Stimulated activated naive CD8-positive, alpha-beta T cell treated with anti-CD3 and anti-CD28 coated beads, Interleukin-15, Interleukin-2, amounts not matched to agents 100 U/mL and 50 U/mL, for 24 hours (primary cell): ENCODE results near the gene PDXP.

Experiments
- ATAC-seq: fragments of 150-1000 bp; cut with Tn5 transposase; one replicate; pipeline ENCODE4 v1.10.0; 2021
- DNase-seq: peaks from one replicate; pipeline ENCODE4 v3.0.0; 2021

The PDXP gene

GRCh38 chr22:37697538-37697835 lies 39.0 kb downstream of the PDXP start:
- ATAC-seq (no peak), DNase-seq (no peak)

DNA sequence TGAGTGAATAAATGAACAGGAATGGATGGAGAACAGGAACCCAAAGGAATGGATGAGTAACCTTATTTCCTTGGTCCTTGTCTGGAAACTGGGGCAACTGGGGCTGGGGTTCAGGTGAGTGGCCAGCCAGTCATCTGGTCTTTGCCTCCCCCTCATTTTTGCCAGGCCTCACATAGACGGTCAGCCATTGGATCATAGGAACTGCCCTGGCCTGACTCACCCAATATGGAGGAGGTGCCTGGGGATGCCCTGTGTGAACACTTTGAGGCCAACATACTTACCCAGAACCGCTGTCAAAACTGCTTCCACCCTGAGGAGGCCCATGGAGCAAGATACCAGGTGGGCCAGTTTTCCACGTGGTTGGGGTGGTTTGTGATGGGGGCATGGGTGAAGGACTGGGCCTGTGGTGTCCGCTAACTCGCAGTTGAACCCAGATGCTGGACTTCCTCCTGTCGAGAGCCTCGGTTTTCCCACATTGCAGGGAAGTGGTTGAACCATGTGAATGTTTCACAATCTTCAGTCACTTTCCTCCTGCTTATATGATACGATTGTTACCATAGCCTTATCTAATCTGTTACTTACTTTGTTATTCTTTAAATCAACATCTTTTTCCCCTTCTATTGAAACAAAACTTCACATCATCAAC lies 42.7 kb downstream of the PDXP start:
- ATAC-seq = no peak
- DNase-seq = no peak

DNA sequence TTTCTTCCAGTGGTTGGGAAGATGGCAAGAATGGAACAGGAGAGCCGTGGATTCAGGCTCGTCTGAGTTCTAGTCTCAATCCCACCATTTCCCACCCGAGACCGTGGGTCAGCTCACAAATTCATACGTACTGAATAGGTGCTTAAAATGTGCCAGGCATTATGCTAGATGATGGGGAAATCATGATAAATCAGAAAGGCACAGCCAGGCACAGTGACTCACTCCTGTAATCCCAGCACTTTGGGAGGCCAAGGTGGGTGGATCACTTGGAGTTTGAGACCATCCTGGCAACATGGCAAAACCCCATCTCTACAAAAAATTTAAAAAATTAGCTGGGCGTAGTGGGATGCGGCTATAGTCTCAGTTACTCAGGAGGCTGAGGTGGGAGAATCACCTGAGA lies 45.4 kb downstream of the PDXP start:
- ATAC-seq = no peak
- DNase-seq = no peak

GRCh38 chr22:37704645-37705044 lies 46.1 kb downstream of the PDXP start:
- no peak for DNase-seq
- no peak for ATAC-seq

GRCh38 chr22:37705205-37705604 lies 46.7 kb downstream of the PDXP start:
- no peak for DNase-seq
- no peak for ATAC-seq

DNA sequence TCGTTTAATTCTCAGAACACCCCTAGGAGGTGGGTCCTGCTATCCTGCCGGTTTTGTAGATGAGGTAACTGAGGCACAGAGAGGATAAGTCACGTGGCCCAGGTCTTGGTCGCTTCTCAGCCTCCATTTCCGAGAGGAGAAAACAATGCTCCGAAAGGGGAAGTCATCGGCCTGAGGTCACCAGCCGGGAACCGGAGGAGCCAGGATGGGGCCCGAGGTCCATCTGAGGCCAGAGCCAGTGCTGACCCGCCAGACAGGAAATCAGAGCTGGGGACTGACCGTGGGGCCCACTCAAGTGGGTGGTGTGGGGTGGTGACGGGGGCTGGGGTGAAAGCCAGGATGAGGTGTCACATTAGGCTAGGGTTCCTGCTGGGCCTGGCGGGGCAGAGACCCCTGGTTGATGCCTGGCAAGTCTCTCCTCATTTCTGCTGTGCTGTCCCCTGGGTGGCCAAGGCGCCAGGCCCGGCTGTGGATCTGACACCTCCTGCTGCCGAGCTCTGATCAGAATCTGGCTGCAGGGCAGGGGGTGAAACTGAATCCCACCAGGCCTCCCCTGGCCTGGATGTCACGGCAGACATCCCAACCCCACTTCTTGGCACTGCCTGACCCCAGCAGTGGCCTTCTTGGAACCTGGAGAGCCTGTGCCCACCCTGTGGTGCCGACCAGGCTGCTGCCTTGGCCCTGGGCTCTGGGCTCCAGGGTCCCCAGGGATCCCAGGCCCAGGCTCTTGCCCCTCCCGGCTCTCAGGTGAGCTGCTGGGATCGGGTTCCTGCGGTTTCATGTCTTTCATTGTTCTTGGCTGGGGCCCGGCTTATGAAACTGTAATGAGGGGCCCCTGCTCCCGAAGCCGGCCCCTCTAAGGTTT lies 50.3 kb downstream of the PDXP start:
- DNase-seq (no peak), ATAC-seq (no peak)

DNA sequence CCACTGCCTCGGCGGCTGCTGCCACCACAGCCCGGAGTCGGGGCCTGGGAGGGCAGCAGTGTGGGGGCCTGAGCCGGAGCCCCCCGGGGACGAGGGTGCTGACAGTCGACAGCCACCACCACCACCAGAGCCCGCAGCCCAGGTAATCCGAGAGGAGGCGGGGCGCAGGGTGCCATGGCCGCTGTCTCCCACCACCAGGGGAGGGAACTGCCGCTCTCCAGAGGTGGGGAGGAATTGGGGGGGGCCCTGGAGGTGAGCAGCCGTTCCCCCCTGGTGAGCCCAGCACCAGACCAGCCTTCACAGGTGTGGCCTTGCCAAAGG lies 50.9 kb downstream of the PDXP start:
- DNase-seq = no peak
- ATAC-seq = no peak

DNA sequence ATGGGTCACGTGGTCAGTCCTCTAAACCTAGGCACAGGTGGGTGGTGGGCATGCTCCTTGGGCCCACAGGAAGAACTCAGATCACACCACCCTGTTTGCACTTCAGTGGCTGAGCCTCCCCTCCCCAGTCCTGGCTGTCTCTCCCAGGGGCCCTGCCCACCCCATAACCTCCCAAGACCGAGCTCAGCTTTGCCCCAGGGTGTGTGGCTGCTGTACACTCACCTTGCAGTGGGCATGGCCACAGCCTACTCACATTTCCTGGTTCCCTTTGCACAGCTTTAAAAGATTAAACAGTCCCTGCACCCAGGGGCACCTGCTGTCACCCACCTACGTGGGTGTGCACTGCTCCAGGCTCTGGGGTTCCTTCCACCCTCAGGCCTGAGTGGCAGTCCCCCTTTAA lies 52.2 kb downstream of the PDXP start:
- no peak for DNase-seq
- ATAC-seq = no peak

GRCh38 chr22:37711490-37711889 lies 53.0 kb downstream of the PDXP start:
- DNase-seq (no peak), ATAC-seq (no peak)

GRCh38 chr22:37713761-37714160 lies 55.2 kb downstream of the PDXP start:
- DNase-seq (no peak), ATAC-seq (no peak)

- ATAC-seq (no peak), DNase-seq (no peak)
Observed at GRCh38 chr22:37714634-37715033, 56.1 kb downstream of the PDXP start.

DNA sequence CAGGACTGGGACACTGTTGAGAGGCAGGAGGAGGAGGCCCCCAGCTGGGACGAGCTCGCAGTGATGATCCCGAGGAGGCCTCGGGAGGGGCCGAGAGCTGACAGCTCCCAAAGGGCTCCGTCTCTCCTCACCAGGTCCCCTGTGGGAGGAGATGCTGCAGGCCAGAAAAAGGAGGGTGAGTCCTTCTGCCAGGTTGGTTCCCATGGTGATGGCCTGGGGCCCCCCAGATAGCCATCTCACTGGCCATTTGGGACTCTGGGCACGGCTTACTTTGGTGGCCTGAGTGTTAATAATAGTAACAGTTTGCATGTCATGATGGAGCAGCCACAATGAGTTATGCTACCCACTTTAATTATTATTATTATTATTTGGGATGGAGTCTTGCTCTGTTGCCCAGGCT lies 57.2 kb downstream of the PDXP start:
- ATAC-seq (no peak), DNase-seq (no peak)
